Ishikawa (cell line): Measurements from ENCODE around the gene NSUN5.

Experiments used
- TAF1 ChIP-seq: IDR thresholded peaks from 2 replicates; pipeline ENCODE4 v1.6.1; 2012; ENCODE audit warnings: low read depth, mild to moderate bottlenecking
- YY1 ChIP-seq: IDR thresholded peaks from 2 replicates; pipeline ENCODE4 v1.6.1; 2012; ENCODE audit warnings: low read depth
- TF ChIP-seq, protein P1 (sequence below): IDR thresholded peaks from 2 replicates; pipeline ENCODE4 v1.6.1; 2012; ENCODE audit warnings: low read depth, mild to moderate bottlenecking
- TF ChIP-seq, protein P2 (sequence below): IDR thresholded peaks from 2 replicates; pipeline ENCODE4 v1.6.1; 2012

DNA sequence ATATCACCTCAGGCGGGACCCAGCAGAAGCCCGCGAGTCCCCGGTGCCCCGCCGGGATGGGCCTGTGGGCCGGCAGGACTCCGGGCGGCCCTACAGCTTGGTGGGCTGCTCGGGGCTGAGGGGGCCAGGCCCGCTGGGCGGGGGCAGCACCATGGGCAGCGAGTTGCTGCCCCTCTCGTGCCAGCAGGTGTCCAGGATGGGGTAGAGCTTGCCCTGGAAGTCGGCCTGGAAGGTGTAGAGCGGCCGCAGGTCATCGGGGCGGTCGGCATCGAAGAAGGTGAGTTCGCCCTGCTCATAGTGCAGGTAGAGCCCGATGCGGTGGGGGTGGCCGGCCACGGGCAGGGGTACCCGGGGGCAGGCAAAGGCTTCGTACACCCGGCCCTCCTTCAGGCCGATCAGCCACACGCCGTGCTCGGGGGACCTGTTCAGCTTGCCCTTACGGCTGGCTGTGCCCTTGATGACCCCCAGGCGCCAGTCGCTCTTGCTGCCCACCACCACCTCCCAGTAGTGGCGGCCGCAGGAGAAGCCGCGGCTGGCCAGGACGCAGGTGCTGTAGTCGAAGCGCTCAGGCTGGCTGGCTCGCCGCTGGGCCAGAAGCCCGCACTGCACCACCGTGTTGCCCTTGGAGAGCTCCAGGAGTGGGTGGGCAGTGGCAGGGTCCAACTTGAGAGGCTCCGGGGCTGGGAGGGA lies 4.3 kb upstream of the NSUN5 start:
- TF ChIP-seq, protein P1, sequence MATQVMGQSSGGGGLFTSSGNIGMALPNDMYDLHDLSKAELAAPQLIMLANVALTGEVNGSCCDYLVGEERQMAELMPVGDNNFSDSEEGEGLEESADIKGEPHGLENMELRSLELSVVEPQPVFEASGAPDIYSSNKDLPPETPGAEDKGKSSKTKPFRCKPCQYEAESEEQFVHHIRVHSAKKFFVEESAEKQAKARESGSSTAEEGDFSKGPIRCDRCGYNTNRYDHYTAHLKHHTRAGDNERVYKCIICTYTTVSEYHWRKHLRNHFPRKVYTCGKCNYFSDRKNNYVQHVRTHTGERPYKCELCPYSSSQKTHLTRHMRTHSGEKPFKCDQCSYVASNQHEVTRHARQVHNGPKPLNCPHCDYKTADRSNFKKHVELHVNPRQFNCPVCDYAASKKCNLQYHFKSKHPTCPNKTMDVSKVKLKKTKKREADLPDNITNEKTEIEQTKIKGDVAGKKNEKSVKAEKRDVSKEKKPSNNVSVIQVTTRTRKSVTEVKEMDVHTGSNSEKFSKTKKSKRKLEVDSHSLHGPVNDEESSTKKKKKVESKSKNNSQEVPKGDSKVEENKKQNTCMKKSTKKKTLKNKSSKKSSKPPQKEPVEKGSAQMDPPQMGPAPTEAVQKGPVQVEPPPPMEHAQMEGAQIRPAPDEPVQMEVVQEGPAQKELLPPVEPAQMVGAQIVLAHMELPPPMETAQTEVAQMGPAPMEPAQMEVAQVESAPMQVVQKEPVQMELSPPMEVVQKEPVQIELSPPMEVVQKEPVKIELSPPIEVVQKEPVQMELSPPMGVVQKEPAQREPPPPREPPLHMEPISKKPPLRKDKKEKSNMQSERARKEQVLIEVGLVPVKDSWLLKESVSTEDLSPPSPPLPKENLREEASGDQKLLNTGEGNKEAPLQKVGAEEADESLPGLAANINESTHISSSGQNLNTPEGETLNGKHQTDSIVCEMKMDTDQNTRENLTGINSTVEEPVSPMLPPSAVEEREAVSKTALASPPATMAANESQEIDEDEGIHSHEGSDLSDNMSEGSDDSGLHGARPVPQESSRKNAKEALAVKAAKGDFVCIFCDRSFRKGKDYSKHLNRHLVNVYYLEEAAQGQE = no peak
- TF ChIP-seq YY1 (no peak), TAF1 (no peak)
- TF ChIP-seq, protein P2, sequence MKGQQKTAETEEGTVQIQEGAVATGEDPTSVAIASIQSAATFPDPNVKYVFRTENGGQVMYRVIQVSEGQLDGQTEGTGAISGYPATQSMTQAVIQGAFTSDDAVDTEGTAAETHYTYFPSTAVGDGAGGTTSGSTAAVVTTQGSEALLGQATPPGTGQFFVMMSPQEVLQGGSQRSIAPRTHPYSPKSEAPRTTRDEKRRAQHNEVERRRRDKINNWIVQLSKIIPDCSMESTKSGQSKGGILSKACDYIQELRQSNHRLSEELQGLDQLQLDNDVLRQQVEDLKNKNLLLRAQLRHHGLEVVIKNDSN = no peak
